ENCODE measurements around the gene WBP11. TPM values are rescaled to one million over a fixed set of nuclear protein-coding genes. Genes with fewer than 3 reads are reported as not detected.

The WBP11 gene
- total and polyA plus RNA-seq, 9 of the 15 experiments (the other 6 are each of a cell fraction or from before 2014, with no cell fraction given), result 7.7 to 60.8 (median 24.6) TPM

DNA sequence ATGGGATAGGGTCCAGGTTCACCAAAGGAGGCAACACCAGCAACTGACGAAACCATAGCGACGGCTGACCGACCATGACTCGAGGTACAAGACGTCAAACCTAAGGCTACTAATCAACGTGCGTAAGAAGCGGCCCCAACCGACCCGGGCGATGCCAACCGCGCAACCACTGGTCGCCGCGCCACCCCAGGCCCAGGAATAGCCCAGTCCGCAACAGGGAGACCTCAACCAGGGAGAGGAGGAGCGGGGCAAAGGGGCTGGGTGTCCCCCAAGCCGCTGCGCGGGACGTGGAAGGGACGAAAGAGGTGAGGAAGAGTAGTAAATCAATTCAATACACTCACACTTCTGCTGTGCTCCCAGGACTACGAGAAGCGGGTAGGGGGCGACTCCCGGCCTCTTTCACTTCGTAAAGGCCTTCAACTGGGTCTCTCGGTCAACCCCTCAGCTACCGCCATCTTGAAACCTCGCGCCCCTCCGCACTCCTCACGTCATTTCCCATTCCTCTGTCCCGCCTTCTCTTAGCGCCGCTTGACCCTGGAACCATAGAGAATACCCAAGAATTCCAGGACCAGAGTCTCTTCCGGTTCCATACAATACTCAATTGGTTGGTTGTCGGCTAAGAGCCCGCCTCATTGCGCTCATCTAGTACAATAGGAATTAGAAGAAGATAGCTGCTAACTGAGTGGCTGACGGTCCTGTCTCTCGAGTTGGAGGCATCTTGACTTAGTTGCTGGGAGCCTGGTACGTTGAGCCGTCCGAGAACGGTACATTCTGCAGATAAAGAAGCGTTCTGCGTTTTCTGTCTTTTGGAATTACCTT is at the start of gene WBP11, which contains the start of gene C12orf60 (continued):
- TF ChIP-seq HNRNPLL (IDR thresholded peaks at IDR 0.05; ENCODE audit: low read depth, low read length, poor library complexity, severe bottlenecking) (peak; percentile 55), ZNF354B (CRISPR knock-in tag; IDR thresholded peaks at IDR 0.05) (no peak), THRAP3 (IDR thresholded peaks at IDR 0.05; ENCODE audit: borderline replicate concordance) (no peak), BACH1 (tag; IDR thresholded peaks at IDR 0.05) (no peak), CXXC5 (CRISPR knock-in tag; IDR thresholded peaks at IDR 0.05) (peak; percentile 77; the same call in 1 of the 2 replicates), GATAD2B (IDR thresholded peaks at IDR 0.05; ENCODE audit: borderline replicate concordance) (no peak), TCFL5 (CRISPR knock-in tag; conservative IDR thresholded peaks at IDR 0.05) (no peak), SREBF2 (CRISPR knock-in tag; IDR thresholded peaks at IDR 0.05) (no peak), NFATC3 (IDR thresholded peaks at IDR 0.05) (no peak), PHB2 (IDR thresholded peaks at IDR 0.05; ENCODE audit: low read depth) (no peak)
- TF ChIP-seq, protein P1, sequence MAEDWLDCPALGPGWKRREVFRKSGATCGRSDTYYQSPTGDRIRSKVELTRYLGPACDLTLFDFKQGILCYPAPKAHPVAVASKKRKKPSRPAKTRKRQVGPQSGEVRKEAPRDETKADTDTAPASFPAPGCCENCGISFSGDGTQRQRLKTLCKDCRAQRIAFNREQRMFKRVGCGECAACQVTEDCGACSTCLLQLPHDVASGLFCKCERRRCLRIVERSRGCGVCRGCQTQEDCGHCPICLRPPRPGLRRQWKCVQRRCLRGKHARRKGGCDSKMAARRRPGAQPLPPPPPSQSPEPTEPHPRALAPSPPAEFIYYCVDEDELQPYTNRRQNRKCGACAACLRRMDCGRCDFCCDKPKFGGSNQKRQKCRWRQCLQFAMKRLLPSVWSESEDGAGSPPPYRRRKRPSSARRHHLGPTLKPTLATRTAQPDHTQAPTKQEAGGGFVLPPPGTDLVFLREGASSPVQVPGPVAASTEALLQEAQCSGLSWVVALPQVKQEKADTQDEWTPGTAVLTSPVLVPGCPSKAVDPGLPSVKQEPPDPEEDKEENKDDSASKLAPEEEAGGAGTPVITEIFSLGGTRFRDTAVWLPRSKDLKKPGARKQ (CRISPR knock-in tag; IDR thresholded peaks at IDR 0.05), result no peak
- TF ChIP-seq, protein P2, sequence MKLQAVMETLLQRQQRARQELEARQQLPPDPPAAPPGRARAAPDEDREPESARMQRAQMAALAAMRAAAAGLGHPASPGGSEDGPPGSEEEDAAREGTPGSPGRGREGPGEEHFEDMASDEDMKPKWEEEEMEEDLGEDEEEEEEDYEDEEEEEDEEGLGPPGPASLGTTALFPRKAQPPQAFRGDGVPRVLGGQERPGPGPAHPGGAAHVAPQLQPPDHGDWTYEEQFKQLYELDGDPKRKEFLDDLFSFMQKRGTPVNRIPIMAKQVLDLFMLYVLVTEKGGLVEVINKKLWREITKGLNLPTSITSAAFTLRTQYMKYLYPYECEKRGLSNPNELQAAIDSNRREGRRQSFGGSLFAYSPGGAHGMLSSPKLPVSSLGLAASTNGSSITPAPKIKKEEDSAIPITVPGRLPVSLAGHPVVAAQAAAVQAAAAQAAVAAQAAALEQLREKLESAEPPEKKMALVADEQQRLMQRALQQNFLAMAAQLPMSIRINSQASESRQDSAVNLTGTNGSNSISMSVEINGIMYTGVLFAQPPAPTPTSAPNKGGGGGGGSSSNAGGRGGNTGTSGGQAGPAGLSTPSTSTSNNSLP (IDR thresholded peaks at IDR 0.05; ENCODE audit: borderline replicate concordance, low read depth, low read length), result no peak
- TF ChIP-seq, protein P3, sequence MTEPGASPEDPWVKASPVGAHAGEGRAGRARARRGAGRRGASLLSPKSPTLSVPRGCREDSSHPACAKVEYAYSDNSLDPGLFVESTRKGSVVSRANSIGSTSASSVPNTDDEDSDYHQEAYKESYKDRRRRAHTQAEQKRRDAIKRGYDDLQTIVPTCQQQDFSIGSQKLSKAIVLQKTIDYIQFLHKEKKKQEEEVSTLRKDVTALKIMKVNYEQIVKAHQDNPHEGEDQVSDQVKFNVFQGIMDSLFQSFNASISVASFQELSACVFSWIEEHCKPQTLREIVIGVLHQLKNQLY (CRISPR knock-in tag; conservative IDR thresholded peaks at IDR 0.05), result no peak
